Measurements from ENCODE around the gene MUC21. TPM values are rescaled to one million over a fixed set of nuclear protein-coding genes. Genes with fewer than 3 reads are reported as not detected.

The MUC21 gene
- total and polyA plus RNA-seq, 9 of the 15 experiments (the other 6 are each of a cell fraction or from before 2014, with no cell fraction given) = not detected

DNA sequence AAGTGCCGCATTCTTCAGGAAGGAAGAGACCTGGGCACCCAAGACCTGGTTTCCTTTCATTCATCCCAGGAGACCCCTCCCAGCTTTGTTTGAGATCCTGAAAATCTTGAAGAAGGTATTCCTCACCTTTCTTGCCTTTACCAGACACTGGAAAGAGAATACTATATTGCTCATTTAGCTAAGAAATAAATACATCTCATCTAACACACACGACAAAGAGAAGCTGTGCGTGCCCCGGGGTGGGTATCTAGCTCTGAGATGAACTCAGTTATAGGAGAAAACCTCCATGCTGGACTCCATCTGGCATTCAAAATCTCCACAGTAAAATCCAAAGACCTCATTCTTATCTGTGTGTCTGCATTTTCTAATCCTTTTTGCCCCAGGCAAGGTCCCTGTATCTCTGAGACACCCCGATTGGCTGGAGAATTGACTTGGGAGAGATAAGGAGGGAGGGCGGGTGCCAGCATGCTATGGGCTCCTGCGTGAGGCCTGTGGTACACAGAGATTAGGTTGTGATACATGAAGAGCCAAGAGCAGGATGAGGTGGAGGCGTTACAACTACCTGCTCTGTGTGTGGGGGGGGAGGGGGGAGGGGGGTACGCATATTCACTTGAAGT lies 4.8 kb downstream of the MUC21 start (continued):
- TF ChIP-seq, protein P1, sequence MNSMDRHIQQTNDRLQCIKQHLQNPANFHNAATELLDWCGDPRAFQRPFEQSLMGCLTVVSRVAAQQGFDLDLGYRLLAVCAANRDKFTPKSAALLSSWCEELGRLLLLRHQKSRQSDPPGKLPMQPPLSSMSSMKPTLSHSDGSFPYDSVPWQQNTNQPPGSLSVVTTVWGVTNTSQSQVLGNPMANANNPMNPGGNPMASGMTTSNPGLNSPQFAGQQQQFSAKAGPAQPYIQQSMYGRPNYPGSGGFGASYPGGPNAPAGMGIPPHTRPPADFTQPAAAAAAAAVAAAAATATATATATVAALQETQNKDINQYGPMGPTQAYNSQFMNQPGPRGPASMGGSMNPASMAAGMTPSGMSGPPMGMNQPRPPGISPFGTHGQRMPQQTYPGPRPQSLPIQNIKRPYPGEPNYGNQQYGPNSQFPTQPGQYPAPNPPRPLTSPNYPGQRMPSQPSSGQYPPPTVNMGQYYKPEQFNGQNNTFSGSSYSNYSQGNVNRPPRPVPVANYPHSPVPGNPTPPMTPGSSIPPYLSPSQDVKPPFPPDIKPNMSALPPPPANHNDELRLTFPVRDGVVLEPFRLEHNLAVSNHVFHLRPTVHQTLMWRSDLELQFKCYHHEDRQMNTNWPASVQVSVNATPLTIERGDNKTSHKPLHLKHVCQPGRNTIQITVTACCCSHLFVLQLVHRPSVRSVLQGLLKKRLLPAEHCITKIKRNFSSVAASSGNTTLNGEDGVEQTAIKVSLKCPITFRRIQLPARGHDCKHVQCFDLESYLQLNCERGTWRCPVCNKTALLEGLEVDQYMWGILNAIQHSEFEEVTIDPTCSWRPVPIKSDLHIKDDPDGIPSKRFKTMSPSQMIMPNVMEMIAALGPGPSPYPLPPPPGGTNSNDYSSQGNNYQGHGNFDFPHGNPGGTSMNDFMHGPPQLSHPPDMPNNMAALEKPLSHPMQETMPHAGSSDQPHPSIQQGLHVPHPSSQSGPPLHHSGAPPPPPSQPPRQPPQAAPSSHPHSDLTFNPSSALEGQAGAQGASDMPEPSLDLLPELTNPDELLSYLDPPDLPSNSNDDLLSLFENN (IDR thresholded peaks at IDR 0.05; ENCODE audit: low read depth in 2 of 2, low read length in 2 of 2) = no peak; a peak in 1 of 4 replicates
- TF ChIP-seq MTA2 (IDR thresholded peaks at IDR 0.05; ENCODE audit: low read depth) (peak; percentile 72), RFX1 (IDR thresholded peaks at IDR 0.05) (no peak), SMARCA4 (IDR thresholded peaks at IDR 0.05) (no peak), FOXJ2 (tag; IDR thresholded peaks at IDR 0.05) (no peak), FIP1L1 (IDR thresholded peaks at IDR 0.05; ENCODE audit: low read depth, low read length, poor library complexity, severe bottlenecking) (no peak), SP2 (IDR thresholded peaks at IDR 0.05; ENCODE audit: extremely low read depth, low read depth, low read length, poor library complexity, severe bottlenecking) (no peak), LARP7 (IDR thresholded peaks at IDR 0.05) (no peak), KDM1A (IDR thresholded peaks at IDR 0.05) (peak; percentile 96), POLR2B (IDR thresholded peaks at IDR 0.05; ENCODE audit: low read depth, partially characterized antibody) (no peak), IFI16 (CRISPR knock-in tag; IDR thresholded peaks at IDR 0.05) (no peak), MTF1 (CRISPR knock-in tag; IDR thresholded peaks at IDR 0.05; ENCODE audit: borderline replicate concordance) (no peak), CXXC5 (CRISPR knock-in tag; IDR thresholded peaks at IDR 0.05) (peak; percentile 86), CAMTA2 (CRISPR knock-in tag; conservative IDR thresholded peaks at IDR 0.05) (no peak), VEZF1 (CRISPR knock-in tag; IDR thresholded peaks at IDR 0.05) (peak; percentile 84), CBFA2T2 (conservative IDR thresholded peaks at IDR 0.05) (peak; percentile 91), ZNF668 (CRISPR knock-in tag; IDR thresholded peaks at IDR 0.05) (no peak), TAL1 (IDR thresholded peaks at IDR 0.05) (peak; percentile 84), ZNF695 (CRISPR knock-in tag; IDR thresholded peaks at IDR 0.05) (no peak), ZFP1 (CRISPR knock-in tag; IDR thresholded peaks at IDR 0.05) (no peak), ZNF239 (CRISPR knock-in tag; IDR thresholded peaks at IDR 0.05) (no peak), ZBTB26 (CRISPR knock-in tag; IDR thresholded peaks at IDR 0.05) (no peak), RCOR1 (IDR thresholded peaks at IDR 0.05; ENCODE audit: borderline replicate concordance in 1 of 2, low read depth in 2 of 2, low read length in 2 of 2) (peak; percentile 89 to 99; a peak in 3 of 4 replicates), HSF4 (CRISPR knock-in tag; IDR thresholded peaks at IDR 0.05; ENCODE audit: borderline replicate concordance) (no peak)
